GM12865 (cell line): ENCODE measurements around the gene KRTAP5-3.

Experiments used
- DNase-seq: peaks from one replicate; pipeline ENCODE4 v3.0.0; 2010; ENCODE audit warnings: low read depth
- H3K4me3 ChIP-seq: 2 replicates; pipeline ENCODE4 v1.5.1; 2011; ENCODE audit warnings: mild to moderate bottlenecking, low read depth, low read length, control low read depth
- TF ChIP-seq, protein P1 (sequence below): IDR thresholded peaks from 2 replicates; pipeline ENCODE4 v1.5.1; 2011; ENCODE audit warnings: low read length, control low read depth, low read depth, inconsistent platforms; ENCODE audit not compliant: insufficient read depth; ENCODE audit errors: missing control alignments

The KRTAP5-3 gene

DNA sequence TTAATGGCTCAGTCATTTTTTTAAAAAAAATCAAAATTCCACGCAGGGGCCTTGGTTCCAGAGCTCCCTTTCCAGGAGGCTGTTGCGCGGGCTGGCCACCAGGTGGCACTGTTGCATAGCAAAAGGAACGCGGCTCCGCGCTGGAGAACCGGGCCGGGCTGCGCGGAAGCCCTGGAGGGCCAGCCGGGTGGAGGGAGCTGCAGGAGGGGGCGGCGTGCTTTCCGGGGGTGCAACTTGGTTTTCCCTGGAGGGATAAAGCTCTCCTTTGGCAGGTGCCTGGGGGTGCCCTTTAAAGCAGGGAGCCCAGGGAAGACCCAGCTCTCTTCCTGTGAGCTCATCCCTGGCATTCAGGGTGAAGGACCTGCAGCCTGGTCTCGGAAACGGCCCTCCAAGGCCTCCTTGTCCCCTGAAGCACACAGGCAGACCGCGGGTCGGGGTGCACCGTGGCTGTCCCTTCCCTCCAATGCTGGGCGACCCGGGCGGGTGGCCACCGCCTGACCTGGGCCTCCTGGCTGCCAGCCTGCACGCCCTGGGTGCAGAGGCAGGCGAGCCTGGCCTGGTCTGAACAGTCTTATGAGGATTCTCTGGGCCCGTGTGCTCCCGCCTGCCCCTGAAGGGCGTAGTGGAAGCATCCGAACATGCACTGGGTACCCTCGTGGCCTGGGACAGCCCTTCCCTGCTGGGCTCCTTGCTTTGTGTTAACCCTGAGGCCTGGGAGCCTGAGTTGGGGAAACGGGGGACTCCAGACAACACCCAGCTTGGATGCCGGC, 44.7 kb upstream of the KRTAP5-3 start:
- no peak overlapping the region for H3K4me3 ChIP-seq
- TF ChIP-seq, protein P1, sequence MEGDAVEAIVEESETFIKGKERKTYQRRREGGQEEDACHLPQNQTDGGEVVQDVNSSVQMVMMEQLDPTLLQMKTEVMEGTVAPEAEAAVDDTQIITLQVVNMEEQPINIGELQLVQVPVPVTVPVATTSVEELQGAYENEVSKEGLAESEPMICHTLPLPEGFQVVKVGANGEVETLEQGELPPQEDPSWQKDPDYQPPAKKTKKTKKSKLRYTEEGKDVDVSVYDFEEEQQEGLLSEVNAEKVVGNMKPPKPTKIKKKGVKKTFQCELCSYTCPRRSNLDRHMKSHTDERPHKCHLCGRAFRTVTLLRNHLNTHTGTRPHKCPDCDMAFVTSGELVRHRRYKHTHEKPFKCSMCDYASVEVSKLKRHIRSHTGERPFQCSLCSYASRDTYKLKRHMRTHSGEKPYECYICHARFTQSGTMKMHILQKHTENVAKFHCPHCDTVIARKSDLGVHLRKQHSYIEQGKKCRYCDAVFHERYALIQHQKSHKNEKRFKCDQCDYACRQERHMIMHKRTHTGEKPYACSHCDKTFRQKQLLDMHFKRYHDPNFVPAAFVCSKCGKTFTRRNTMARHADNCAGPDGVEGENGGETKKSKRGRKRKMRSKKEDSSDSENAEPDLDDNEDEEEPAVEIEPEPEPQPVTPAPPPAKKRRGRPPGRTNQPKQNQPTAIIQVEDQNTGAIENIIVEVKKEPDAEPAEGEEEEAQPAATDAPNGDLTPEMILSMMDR, result peak; percentile 85
- DNase-seq, result peak; percentile 54

DNA sequence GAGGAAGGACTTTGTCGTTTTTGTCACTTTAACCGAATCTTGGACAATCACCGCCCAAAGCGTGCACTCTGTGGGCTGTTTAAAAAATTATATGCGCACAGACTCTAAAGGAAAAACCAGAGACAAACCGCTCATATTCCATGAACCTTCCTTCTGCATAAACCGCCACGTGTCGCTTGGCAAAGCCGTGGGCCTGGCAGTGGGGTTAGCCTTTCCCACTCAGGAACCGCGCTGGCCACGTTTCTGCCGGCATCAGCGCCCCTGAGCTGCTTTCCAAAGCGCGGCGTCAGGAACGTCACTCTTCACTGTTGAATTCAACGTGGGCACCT, 44.1 kb upstream of the KRTAP5-3 start:
- TF ChIP-seq, protein P1, result no peak
- H3K4me3 ChIP-seq, result no peak overlapping the region
- DNase-seq, result no peak

GRCh38 chr11:1652026-1652425, 43.8 kb upstream of the KRTAP5-3 start:
- no peak for DNase-seq
- TF ChIP-seq, protein P1, result no peak
- H3K4me3 ChIP-seq, result no peak overlapping the region

GRCh38 chr11:1651411-1651980, 43.2 kb upstream of the KRTAP5-3 start:
- DNase-seq, result no peak
- TF ChIP-seq, protein P1, result no peak
- H3K4me3 ChIP-seq, result no peak overlapping the region

GRCh38 chr11:1650918-1651262, 42.6 kb upstream of the KRTAP5-3 start:
- TF ChIP-seq, protein P1, result no peak
- H3K4me3 ChIP-seq, result no peak overlapping the region
- no peak for DNase-seq

- no peak overlapping the region for H3K4me3 ChIP-seq
- TF ChIP-seq, protein P1, result no peak
- no peak for DNase-seq
Measured at GRCh38 chr11:1650034-1650917, 42.0 kb upstream of the KRTAP5-3 start.
